ENCODE results near the gene ARMH3. TPM values are rescaled to one million over a fixed set of nuclear protein-coding genes. Genes with fewer than 3 reads are reported as not detected.
"Not testable (repeated sequence)": the region's sequence is repeated elsewhere in the genome, so short reads cannot be mapped to it uniquely, and the experiment has no call there.

Gene ARMH3
- total RNA-seq, 3 donors from 2014 or later = 16.6 to 21.7 (median 21.5) TPM

GRCh38 chr10:102017295-102017694, 38.7 kb downstream of the ARMH3 start:
- Mint-ChIP-seq H3K4me3 (no peak overlapping the region), H3K36me3 (ENCODE audit: insufficient read depth) (peaks cover 32% of the 10 kb centered on the region), H3K4me1 (ENCODE audit: low read depth) (no peaks in the 10 kb centered on the region), H3K9me3 (no peaks in the 10 kb centered on the region), H3K27me3 (ENCODE audit: low read depth) (no peaks in the 10 kb centered on the region)
- ATAC-seq = no peak
- no peak for DNase-seq

- H3K4me1 Mint-ChIP-seq (ENCODE audit: low read depth) = no peaks in the 10 kb centered on the region
- H3K27me3 Mint-ChIP-seq (ENCODE audit: low read depth) = no peaks in the 10 kb centered on the region
- H3K9me3 Mint-ChIP-seq = no peaks in the 10 kb centered on the region
- no peak for DNase-seq
- H3K36me3 Mint-ChIP-seq (ENCODE audit: insufficient read depth) = peaks cover 30% of the 10 kb centered on the region
- ATAC-seq = no peak
- H3K4me3 Mint-ChIP-seq = no peak overlapping the region
Measured at GRCh38 chr10:102016416-102016815, 39.6 kb downstream of the ARMH3 start.

- H3K27me3 Mint-ChIP-seq (ENCODE audit: low read depth) = no peaks in the 10 kb centered on the region
- no peak for ATAC-seq
- H3K9me3 Mint-ChIP-seq = no peaks in the 10 kb centered on the region
- peaks cover 4% of the 10 kb centered on the region for H3K4me1 Mint-ChIP-seq (ENCODE audit: low read depth)
- H3K4me3 Mint-ChIP-seq = no peak overlapping the region
- H3K36me3 Mint-ChIP-seq (ENCODE audit: insufficient read depth) = peaks cover 17% of the 10 kb centered on the region
- DNase-seq = no peak
Measured at GRCh38 chr10:102010961-102011360, 45.0 kb downstream of the ARMH3 start.

GRCh38 chr10:102009801-102010425, 46.1 kb downstream of the ARMH3 start:
- H3K4me1 Mint-ChIP-seq (ENCODE audit: low read depth) = peaks cover 4% of the 10 kb centered on the region
- DNase-seq (peak; percentile 12), ATAC-seq (peak; percentile 75 to 80)
- no peaks in the 10 kb centered on the region for H3K9me3 Mint-ChIP-seq
- H3K36me3 Mint-ChIP-seq (ENCODE audit: insufficient read depth) = peaks cover 21% of the 10 kb centered on the region
- no peak overlapping the region for H3K4me3 Mint-ChIP-seq
- H3K27me3 Mint-ChIP-seq (ENCODE audit: low read depth) = no peaks in the 10 kb centered on the region

- Mint-ChIP-seq H3K4me3 (no peak overlapping the region), H3K36me3 (ENCODE audit: insufficient read depth) (peaks cover 19% of the 10 kb centered on the region), H3K9me3 (no peaks in the 10 kb centered on the region), H3K27me3 (ENCODE audit: low read depth) (no peaks in the 10 kb centered on the region), H3K4me1 (ENCODE audit: low read depth) (peaks cover 8% of the 10 kb centered on the region)
- DNase-seq (no peak), ATAC-seq (no peak)
Measured at GRCh38 chr10:102007796-102008195, 48.2 kb downstream of the ARMH3 start.

- H3K36me3 Mint-ChIP-seq (ENCODE audit: insufficient read depth) = peaks cover 22% of the 10 kb centered on the region
- ATAC-seq; H3K4me3 Mint-ChIP-seq; H3K27me3 Mint-ChIP-seq (ENCODE audit: low read depth); H3K9me3 Mint-ChIP-seq; DNase-seq: not testable (repeated sequence)
- H3K4me1 Mint-ChIP-seq (ENCODE audit: low read depth) = peaks cover 11% of the 10 kb centered on the region
Measured at GRCh38 chr10:102007031-102007430, 48.9 kb downstream of the ARMH3 start.

- no peaks in the 10 kb centered on the region for H3K9me3 Mint-ChIP-seq
- H3K27me3 Mint-ChIP-seq (ENCODE audit: low read depth) = no peaks in the 10 kb centered on the region
- H3K4me1 Mint-ChIP-seq (ENCODE audit: low read depth) = peaks cover 16% of the 10 kb centered on the region
- ATAC-seq (no peak), DNase-seq (no peak)
- H3K36me3 Mint-ChIP-seq (ENCODE audit: insufficient read depth) = peaks cover 32% of the 10 kb centered on the region
- no peak overlapping the region for H3K4me3 Mint-ChIP-seq
Measured at GRCh38 chr10:102004376-102004775, 51.6 kb downstream of the ARMH3 start.

GRCh38 chr10:102003541-102003940, 52.4 kb downstream of the ARMH3 start:
- Mint-ChIP-seq H3K9me3 (no peaks in the 10 kb centered on the region), H3K4me1 (ENCODE audit: low read depth) (peaks cover 16% of the 10 kb centered on the region), H3K4me3 (no peak overlapping the region), H3K27me3 (ENCODE audit: low read depth) (no peaks in the 10 kb centered on the region), H3K36me3 (ENCODE audit: insufficient read depth) (peaks cover 34% of the 10 kb centered on the region)
- ATAC-seq = no peak
- no peak for DNase-seq

- Mint-ChIP-seq H3K27me3 (ENCODE audit: low read depth) (no peaks in the 10 kb centered on the region), H3K9me3 (no peaks in the 10 kb centered on the region), H3K4me1 (ENCODE audit: low read depth) (peaks cover 16% of the 10 kb centered on the region), H3K4me3 (no peak overlapping the region), H3K36me3 (ENCODE audit: insufficient read depth) (peaks cover 33% of the 10 kb centered on the region)
- no peak for DNase-seq
- ATAC-seq = peak; percentile 48 to 58
Measured at GRCh38 chr10:102001435-102002068, 54.4 kb downstream of the ARMH3 start.

- no peaks in the 10 kb centered on the region for H3K27me3 Mint-ChIP-seq (ENCODE audit: low read depth)
- peaks cover 12% of the 10 kb centered on the region for H3K4me1 Mint-ChIP-seq (ENCODE audit: low read depth)
- no peaks in the 10 kb centered on the region for H3K9me3 Mint-ChIP-seq
- ATAC-seq (no peak), DNase-seq (no peak)
- H3K4me3 Mint-ChIP-seq = no peak overlapping the region
- peaks cover 35% of the 10 kb centered on the region for H3K36me3 Mint-ChIP-seq (ENCODE audit: insufficient read depth)
Measured at GRCh38 chr10:101997803-101998202, 58.2 kb downstream of the ARMH3 start.

- H3K4me1 Mint-ChIP-seq (ENCODE audit: low read depth) = no peaks in the 10 kb centered on the region
- H3K36me3 Mint-ChIP-seq (ENCODE audit: insufficient read depth) = peaks cover 32% of the 10 kb centered on the region
- ATAC-seq = no peak
- DNase-seq = no peak
- no peaks in the 10 kb centered on the region for H3K27me3 Mint-ChIP-seq (ENCODE audit: low read depth)
- H3K9me3 Mint-ChIP-seq = no peaks in the 10 kb centered on the region
- no peak overlapping the region for H3K4me3 Mint-ChIP-seq
Measured at GRCh38 chr10:101995451-101996063, 60.4 kb downstream of the ARMH3 start.

GRCh38 chr10:101993651-101994200, 62.2 kb downstream of the ARMH3 start:
- no peak for DNase-seq
- no peaks in the 10 kb centered on the region for H3K9me3 Mint-ChIP-seq
- H3K4me3 Mint-ChIP-seq = no peak overlapping the region
- ATAC-seq = no peak
- no peaks in the 10 kb centered on the region for H3K27me3 Mint-ChIP-seq (ENCODE audit: low read depth)
- H3K36me3 Mint-ChIP-seq (ENCODE audit: insufficient read depth) = peaks cover 36% of the 10 kb centered on the region
- H3K4me1 Mint-ChIP-seq (ENCODE audit: low read depth) = no peaks in the 10 kb centered on the region

- H3K9me3 Mint-ChIP-seq = no peaks in the 10 kb centered on the region
- DNase-seq (no peak), ATAC-seq (no peak)
- no peaks in the 10 kb centered on the region for H3K27me3 Mint-ChIP-seq (ENCODE audit: low read depth)
- no peak overlapping the region for H3K4me3 Mint-ChIP-seq
- peaks cover 34% of the 10 kb centered on the region for H3K36me3 Mint-ChIP-seq (ENCODE audit: insufficient read depth)
- no peaks in the 10 kb centered on the region for H3K4me1 Mint-ChIP-seq (ENCODE audit: low read depth)
Measured at GRCh38 chr10:101993221-101993620, 62.8 kb downstream of the ARMH3 start.

- H3K4me3 Mint-ChIP-seq = no peak overlapping the region
- H3K4me1 Mint-ChIP-seq (ENCODE audit: low read depth) = peaks cover 1% of the 10 kb centered on the region
- ATAC-seq = no peak
- H3K9me3 Mint-ChIP-seq = no peaks in the 10 kb centered on the region
- no peaks in the 10 kb centered on the region for H3K27me3 Mint-ChIP-seq (ENCODE audit: low read depth)
- DNase-seq = no peak
- H3K36me3 Mint-ChIP-seq (ENCODE audit: insufficient read depth) = peaks cover 33% of the 10 kb centered on the region
Measured at GRCh38 chr10:101987136-101987535, 68.8 kb downstream of the ARMH3 start.

- Mint-ChIP-seq H3K4me1 (ENCODE audit: low read depth) (peaks cover 1% of the 10 kb centered on the region), H3K27me3 (ENCODE audit: low read depth) (no peaks in the 10 kb centered on the region), H3K9me3 (no peaks in the 10 kb centered on the region), H3K36me3 (ENCODE audit: insufficient read depth) (peaks cover 28% of the 10 kb centered on the region), H3K4me3 (peak overlapping the region; percentile 0)
- no peak for ATAC-seq
- no peak for DNase-seq
Measured at GRCh38 chr10:101986624-101986971, 69.4 kb downstream of the ARMH3 start.

Measured in activated T-cell treated with anti-CD3 and anti-CD28 coated beads, Interleukin-2, amount 50 U/mL, for 4 hours (primary cell).